HEK293 (cell line): ENCODE measurements around the gene KLHL22.
"Not testable (repeated sequence)": the region's sequence is repeated elsewhere in the genome, so short reads cannot be mapped to it uniquely, and the experiment has no call there.

Source experiments
- ATF2 ChIP-seq: fragments of 450-650 bp; formaldehyde crosslinking; IDR thresholded peaks from 2 replicates; pipeline ENCODE4 v1.5.1; 2016; ENCODE audit warnings: missing biosample characterization, missing genetic modification characterization, low read depth
- SALL2 ChIP-seq: fragments of 450-650 bp; formaldehyde crosslinking; IDR thresholded peaks from 2 replicates; pipeline ENCODE4 v1.5.0; 2017; ENCODE audit warnings: missing biosample characterization, mild to moderate bottlenecking, missing genetic modification characterization, borderline replicate concordance
- ZNF114 ChIP-seq: fragments of 450-650 bp; formaldehyde crosslinking; IDR thresholded peaks from 2 replicates; pipeline ENCODE4 v1.5.0; 2017; ENCODE audit warnings: missing biosample characterization, missing genetic modification characterization
- ZNF24 ChIP-seq: fragments of 450-650 bp; formaldehyde crosslinking; IDR thresholded peaks from 2 replicates; pipeline ENCODE4 v1.5.1; 2016; ENCODE audit warnings: missing biosample characterization, missing genetic modification characterization
- ZNF792 ChIP-seq: fragments of 450-650 bp; formaldehyde crosslinking; IDR thresholded peaks from 2 replicates; pipeline ENCODE4 v1.5.1; 2016; ENCODE audit warnings: missing biosample characterization, missing genetic modification characterization
- ZNF837 ChIP-seq: fragments of 450-650 bp; formaldehyde crosslinking; IDR thresholded peaks from 2 replicates; pipeline ENCODE4 v1.5.1; 2016; ENCODE audit warnings: missing biosample characterization, missing genetic modification characterization

GRCh38 chr22:20508067-20508755 lies 12.6 kb upstream of the KLHL22 start:
- TF ChIP-seq ZNF792, SALL2, ZNF114, ZNF837, ATF2, ZNF24 (tag by site-specific recombination): not testable (repeated sequence)
